Effector memory CD8-positive, alpha-beta T cell (primary cell): ENCODE measurements around the gene OGFOD3.
"Not testable (repeated sequence)": the region's sequence is repeated elsewhere in the genome, so short reads cannot be mapped to it uniquely, and the experiment has no call there.

Source experiments
- ATAC-seq: fragments of 150-1000 bp; cut with Tn5 transposase; replicated peaks from 2 replicates; pipeline ENCODE4 v1.10.0; 2021; ENCODE audit warnings: mild to moderate bottlenecking, moderate library complexity
- DNase-seq, 3 experiments: peaks; one replicate each; pipeline ENCODE4 v3.0.0; 2021
- H3K27ac Mint-ChIP-seq, 2 donors: one replicate each; pipeline ENCODE4 v1.8.0; 2022; ENCODE audit warnings: mild to moderate bottlenecking in 2 of 2, mixed read lengths in 2 of 2, moderate library complexity in 2 of 2
- H3K27me3 Mint-ChIP-seq, 2 donors: one replicate each; pipeline ENCODE4 v1.8.0; 2022; ENCODE audit warnings: mixed read lengths in 2 of 2
- H3K36me3 Mint-ChIP-seq: one replicate; pipeline ENCODE4 v1.8.0; 2022; ENCODE audit warnings: mild to moderate bottlenecking, moderate library complexity, mixed read lengths; ENCODE audit not compliant: insufficient read depth
- H3K4me1 Mint-ChIP-seq, 2 donors: one replicate each; pipeline ENCODE4 v1.8.0; 2022; ENCODE audit warnings: low read depth in 2 of 2, mixed read lengths in 2 of 2
- H3K4me3 Mint-ChIP-seq, 2 donors: one replicate each; pipeline ENCODE4 v1.8.0; 2022; ENCODE audit warnings: mild to moderate bottlenecking in 2 of 2, mixed read lengths in 2 of 2, moderate library complexity in 2 of 2
- H3K9me3 Mint-ChIP-seq, 2 donors: one replicate each; pipeline ENCODE4 v1.8.0; 2022; ENCODE audit warnings: mixed read lengths in 2 of 2

Gene OGFOD3

DNA sequence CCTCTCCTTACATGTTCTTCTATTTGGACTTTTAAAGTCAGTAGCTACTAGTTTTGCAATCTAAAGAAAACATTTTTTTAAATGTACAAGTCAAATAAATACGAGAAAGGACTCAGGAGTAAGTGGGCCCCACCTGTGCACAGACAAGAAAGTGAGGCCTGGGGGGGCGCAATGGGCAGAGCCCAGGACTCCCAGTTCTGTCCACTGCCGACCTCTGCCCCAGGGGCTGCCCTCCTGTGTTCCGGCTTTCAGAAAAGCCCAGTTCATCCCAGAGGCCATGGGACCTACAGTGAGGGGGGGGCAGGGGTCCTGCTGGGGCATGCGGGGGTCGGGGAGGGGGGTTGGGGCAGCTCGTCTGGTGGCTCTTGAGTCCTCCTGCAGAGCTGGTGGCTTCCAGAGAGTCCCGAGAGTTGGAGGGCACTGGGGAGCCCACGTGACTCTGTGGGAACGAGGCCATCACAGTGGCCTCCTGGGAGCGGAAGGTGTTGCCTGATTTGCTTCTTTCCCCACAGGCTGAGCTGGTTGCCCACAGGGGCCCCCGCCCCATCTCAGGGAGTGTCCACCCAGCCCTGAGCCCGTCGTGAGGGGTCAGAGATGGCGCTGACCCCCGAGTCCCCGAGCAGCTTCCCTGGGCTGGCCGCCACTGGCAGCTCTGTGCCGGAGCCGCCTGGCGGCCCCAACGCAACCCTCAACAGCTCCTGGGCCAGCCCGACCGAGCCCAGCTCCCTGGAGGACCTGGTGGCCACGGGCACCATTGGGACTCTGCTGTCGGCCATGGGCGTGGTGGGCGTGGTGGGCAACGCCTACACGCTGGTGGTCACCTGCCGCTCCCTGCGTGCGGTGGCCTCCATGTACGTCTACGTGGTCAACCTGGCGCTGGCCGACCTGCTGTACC, 44.4 kb downstream of the OGFOD3 start:
- Mint-ChIP-seq H3K27me3 (peaks cover 41 to 67% of the 10 kb centered on the region in 2 donors), H3K36me3 (peaks cover 4% of the 10 kb centered on the region), H3K4me3 (no peak overlapping the region), H3K27ac (no peak overlapping the region), H3K9me3 (no peaks in the 10 kb centered on the region), H3K4me1 (peaks cover 5 to 6% of the 10 kb centered on the region in 2 donors)
- DNase-seq (no peak), ATAC-seq (no peak)

DNA sequence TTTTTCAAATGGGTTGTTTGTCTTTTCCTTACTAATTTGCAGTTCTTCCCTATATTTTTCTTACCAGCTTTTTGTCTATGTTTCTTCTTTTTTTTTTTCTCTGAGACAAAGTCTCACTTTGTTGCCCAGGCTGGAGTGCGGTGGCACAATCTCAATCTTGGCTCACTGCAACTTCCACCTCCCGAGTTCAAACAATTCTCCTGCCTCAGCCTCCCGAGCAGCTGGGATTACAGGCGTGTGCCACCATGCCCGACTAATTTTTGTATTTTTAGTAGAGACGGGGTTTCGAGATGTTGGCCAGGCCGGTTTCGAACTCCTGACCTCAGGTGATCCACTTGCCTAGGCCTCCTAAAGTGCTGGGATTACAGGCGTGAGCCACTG, 45.3 kb downstream of the OGFOD3 start:
- not testable (repeated sequence) for ATAC-seq, H3K9me3 Mint-ChIP-seq, DNase-seq, H3K27ac Mint-ChIP-seq, H3K36me3 Mint-ChIP-seq, H3K4me1 Mint-ChIP-seq
- Mint-ChIP-seq H3K27me3 (peaks cover 34 to 58% of the 10 kb centered on the region in 2 donors), H3K4me3 (peak overlapping the region; percentile 49 to 56)

GRCh38 chr17:82372249-82373071, 45.9 kb downstream of the OGFOD3 start:
- Mint-ChIP-seq H3K27ac (peak overlapping the region in 1 of 2 donors; percentile 51), H3K9me3 (no peaks in the 10 kb centered on the region), H3K4me1 (peaks cover 4 to 5% of the 10 kb centered on the region in 2 donors), H3K4me3 (peak overlapping the region in 1 of 2 donors; percentile 56), H3K27me3 (peaks cover 34 to 52% of the 10 kb centered on the region in 2 donors), H3K36me3 (peaks cover 4% of the 10 kb centered on the region)
- no peak for ATAC-seq
- DNase-seq, result no peak

GRCh38 chr17:82371333-82372248, 46.8 kb downstream of the OGFOD3 start, which contains the start of gene UTS2R:
TSS of gene UTS2R (plus strand) at chr17:82371765. CDS start at chr17:82374325, 2,560 bp downstream.
- Mint-ChIP-seq H3K4me3 (peak within 1 kb of the TSS; percentile 73 to 75), H3K27me3 (peaks cover 34 to 50% of the 10 kb centered on the region in 2 donors)
- no peak for ATAC-seq

DNA sequence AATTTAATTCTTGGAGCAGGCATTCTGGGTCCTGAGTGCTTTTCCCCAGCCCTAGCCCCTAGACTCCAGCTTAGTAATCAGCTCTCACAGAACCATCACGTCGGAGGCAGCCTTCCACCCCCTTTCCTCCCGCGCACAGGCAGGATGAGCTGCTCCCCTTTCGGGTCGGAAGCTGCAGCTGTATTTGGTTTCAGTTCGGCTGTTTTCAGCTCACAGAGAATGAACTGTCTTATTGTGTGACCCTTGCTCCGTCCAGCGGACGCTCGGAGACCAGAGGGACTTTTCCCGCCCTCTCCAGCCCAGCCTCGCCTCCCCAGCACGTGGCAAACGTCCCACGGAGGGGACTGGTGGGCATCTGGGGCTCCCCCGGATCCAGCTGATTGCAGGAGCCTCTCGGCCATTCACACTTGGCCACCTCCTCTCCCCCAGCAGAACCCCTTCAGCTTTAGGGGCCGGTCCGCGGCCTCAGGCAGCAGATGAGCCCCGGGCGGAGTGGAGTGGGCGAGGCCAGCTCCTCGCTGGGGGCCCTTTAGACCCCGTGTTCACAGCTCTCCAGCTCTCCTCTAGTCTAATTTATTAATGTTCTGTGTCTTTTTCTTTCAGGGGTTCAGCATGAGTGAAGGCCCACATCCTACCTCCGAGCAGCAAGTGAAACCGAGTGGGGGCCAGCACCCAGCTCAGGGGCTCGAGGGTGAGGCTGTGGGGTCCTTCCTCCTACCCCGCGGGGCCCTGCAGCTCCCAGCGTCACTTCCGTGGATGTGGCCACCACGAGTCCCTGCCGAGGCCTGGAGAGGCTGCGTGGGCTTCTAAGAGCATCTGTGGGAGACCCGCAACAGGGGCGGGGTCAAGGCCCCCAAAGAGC, 47.7 kb downstream of the OGFOD3 start:
- H3K4me1 Mint-ChIP-seq, result peaks cover 4 to 5% of the 10 kb centered on the region in 2 donors
- ATAC-seq (no peak), DNase-seq (no peak)
- H3K36me3 Mint-ChIP-seq, result peaks cover 4% of the 10 kb centered on the region
- no peaks in the 10 kb centered on the region for H3K9me3 Mint-ChIP-seq
- peak overlapping the region; percentile 73 to 75 for H3K4me3 Mint-ChIP-seq
- H3K27ac Mint-ChIP-seq, result no peak overlapping the region
- peaks cover 30 to 42% of the 10 kb centered on the region in 2 donors for H3K27me3 Mint-ChIP-seq

More at GRCh38 chr17:82371333-82372248, 46.8 kb downstream of the OGFOD3 start, which contains the start of gene UTS2R:
- H3K27ac Mint-ChIP-seq, result peak within 1 kb of the TSS in 1 of 2 donors; percentile 51
- no peaks in the 10 kb centered on the region for H3K9me3 Mint-ChIP-seq
- peaks cover 4% of the 10 kb centered on the region for H3K36me3 Mint-ChIP-seq
- peaks cover 4 to 5% of the 10 kb centered on the region in 2 donors for H3K4me1 Mint-ChIP-seq
- DNase-seq, result no peak

DNA sequence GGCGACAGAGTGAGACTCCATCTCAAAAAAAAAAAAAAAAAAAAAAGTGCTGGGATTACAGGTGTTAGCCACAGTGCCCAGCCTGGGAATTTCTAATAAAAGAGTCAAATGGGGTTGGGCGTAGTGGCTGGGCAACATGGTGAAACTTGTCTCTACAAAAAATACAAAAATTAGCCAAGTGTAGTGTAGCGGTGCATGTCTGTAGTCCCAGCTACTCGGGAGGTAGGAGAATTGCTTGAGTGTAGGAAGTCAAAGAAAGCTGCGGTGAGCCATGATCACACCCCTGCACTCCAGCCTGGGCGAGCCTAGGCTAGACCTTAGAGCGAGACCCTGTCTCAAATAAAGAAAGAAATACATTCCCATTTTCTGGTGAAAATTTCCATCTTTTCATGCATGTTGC, 49.2 kb downstream of the OGFOD3 start:
- Mint-ChIP-seq H3K9me3 (no peaks in the 10 kb centered on the region), H3K36me3 (peaks cover 4% of the 10 kb centered on the region), H3K4me1 (peaks cover 4 to 5% of the 10 kb centered on the region in 2 donors), H3K4me3 (no peak overlapping the region), H3K27me3 (peaks cover 27 to 37% of the 10 kb centered on the region in 2 donors), H3K27ac (no peak overlapping the region)
- ATAC-seq (no peak), DNase-seq (no peak)

DNA sequence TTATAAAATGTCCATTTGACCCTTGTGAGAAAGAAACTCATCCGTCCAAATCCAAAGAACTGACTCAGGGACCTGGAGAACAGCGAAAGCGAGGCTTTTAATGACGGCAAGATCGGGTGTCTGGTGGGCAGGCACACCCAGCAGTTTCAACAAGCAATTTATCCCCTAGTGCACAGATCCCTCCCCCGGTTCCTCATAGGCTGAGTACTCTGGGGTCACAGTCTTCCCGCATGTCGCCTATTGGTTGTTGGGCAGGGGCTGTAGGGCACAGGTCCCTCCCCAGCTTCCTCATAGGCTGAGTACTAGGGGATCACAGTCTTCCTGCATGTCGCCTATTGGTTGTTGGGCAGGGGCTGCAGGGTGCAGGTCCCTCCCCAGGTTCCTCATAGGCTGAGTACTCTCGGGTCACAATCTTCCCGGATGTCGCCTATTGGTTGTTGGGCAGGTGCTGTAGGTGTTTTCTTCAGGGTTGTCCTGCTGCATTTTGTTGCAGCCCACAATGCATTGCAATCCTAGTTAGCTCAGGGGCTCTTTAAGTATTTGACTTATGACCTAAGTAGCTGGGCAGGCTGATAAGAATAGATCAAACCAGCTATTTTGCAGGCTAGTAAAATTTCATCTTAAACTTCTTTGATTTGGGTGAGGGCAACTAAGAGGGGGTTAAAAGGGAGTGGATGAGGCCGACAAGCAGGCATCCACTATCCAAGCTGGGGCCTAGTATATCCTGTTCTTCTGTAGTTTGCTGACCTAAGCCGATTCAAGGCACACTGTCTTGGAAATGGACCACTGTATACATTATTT, 50.5 kb downstream of the OGFOD3 start:
- ATAC-seq (no peak), DNase-seq (no peak)
- Mint-ChIP-seq H3K27ac (no peak overlapping the region), H3K9me3 (no peaks in the 10 kb centered on the region), H3K36me3 (peaks cover 4% of the 10 kb centered on the region), H3K4me3 (no peak overlapping the region), H3K27me3 (peaks cover 20 to 34% of the 10 kb centered on the region in 2 donors), H3K4me1 (peaks cover 4 to 5% of the 10 kb centered on the region in 2 donors)

DNA sequence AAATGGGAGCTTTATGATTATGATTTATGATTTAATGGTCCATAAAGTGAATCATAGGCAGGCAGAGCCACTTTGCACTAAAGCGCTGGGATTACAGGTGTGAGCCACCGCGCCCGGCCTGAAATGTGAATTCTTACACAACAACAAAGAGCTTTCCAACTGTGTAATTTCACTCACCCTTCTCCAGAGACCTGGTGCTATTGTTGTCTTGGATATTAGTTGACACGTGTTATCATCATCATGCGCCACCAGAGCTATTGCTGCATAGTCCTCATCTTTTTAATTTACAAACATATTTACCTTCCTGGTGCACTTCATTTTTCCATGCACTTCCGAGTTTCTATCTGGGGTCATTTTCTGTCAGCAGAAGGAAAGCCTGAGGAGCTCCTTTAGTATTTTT, 51.6 kb downstream of the OGFOD3 start:
- Mint-ChIP-seq H3K36me3 (peaks cover 4% of the 10 kb centered on the region), H3K4me3 (no peak overlapping the region), H3K27ac (no peak overlapping the region), H3K27me3 (peaks cover 13 to 32% of the 10 kb centered on the region in 2 donors), H3K4me1 (peaks cover 4 to 5% of the 10 kb centered on the region in 2 donors), H3K9me3 (no peaks in the 10 kb centered on the region)
- no peak for ATAC-seq
- no peak for DNase-seq

DNA sequence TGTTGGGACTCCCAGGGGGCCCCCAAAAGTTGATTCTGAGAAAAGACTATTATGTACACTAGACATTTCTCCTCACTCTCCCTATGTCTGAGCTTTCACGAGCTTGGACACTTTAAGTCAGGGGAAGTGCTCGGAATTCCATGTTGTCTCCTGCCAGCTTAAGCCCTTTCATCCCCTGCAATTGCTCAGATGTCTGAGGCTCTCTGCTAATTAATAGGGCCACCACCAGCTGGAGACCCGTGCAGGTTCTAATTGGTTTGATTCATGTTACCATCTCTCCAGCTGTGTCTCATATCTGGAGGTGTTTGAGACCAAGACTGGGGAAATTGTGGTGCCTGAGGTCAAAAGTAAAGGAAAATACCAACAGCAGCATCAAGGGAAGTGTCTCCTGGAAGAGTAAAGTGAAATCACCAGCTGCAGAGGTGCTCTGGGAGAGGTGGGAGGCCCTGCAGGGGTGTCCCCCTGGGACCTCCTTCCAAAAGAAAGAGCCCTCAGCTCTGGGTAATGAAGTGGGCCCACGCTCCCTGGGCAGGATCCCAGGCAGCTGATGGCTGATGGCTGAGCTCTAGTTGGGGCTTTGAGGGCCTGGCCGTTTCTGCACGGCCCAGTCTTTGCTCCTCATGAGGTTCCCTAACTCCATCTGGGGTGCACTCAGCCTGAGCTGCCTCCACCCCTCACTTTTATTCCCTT, 52.6 kb downstream of the OGFOD3 start:
- Mint-ChIP-seq H3K36me3 (peaks cover 4% of the 10 kb centered on the region), H3K4me1 (peaks cover 0 to 1% of the 10 kb centered on the region in 2 donors), H3K27ac (no peak overlapping the region), H3K27me3 (peaks cover 8 to 28% of the 10 kb centered on the region in 2 donors), H3K9me3 (no peaks in the 10 kb centered on the region), H3K4me3 (no peak overlapping the region)
- DNase-seq (no peak), ATAC-seq (no peak)

GRCh38 chr17:82361885-82362633, 56.3 kb downstream of the OGFOD3 start:
- DNase-seq, result no peak
- H3K36me3 Mint-ChIP-seq, result no peaks in the 10 kb centered on the region

More at GRCh38 chr17:82361885-82362633, 56.3 kb downstream of the OGFOD3 start:
- Mint-ChIP-seq H3K4me1 (peaks cover 0 to 5% of the 10 kb centered on the region in 2 donors), H3K4me3 (no peak overlapping the region), H3K27ac (peak overlapping the region in 1 of 2 donors; percentile 14), H3K9me3 (no peaks in the 10 kb centered on the region), H3K27me3 (peaks cover 7 to 20% of the 10 kb centered on the region in 2 donors)
- ATAC-seq, result no peak
